Esophagus muscularis mucosa (tissue), 4 donors: ENCODE data around the gene FMO1. TPM values are rescaled to one million over a fixed set of nuclear protein-coding genes. Genes with fewer than 3 reads are reported as not detected.
"Not testable (repeated sequence)": the region's sequence is repeated elsewhere in the genome, so short reads cannot be mapped to it uniquely, and the experiment has no call there.

Experiments used
- DNase-seq: peaks from one replicate; pipeline ENCODE4 v3.0.0-alpha.2; 2017; ENCODE audit errors: extremely low spot score
- H3K27ac ChIP-seq, 4 donors: fragments of 200-600 bp; sonication (generic); replicated peaks in 1 of 4; 1 replicate in 3 of 4; 2 replicates in 1 of 4; pipeline ENCODE4 v1.5.1; 2016 to 2019; ENCODE audit warnings: mild to moderate bottlenecking in 1 of 4
- H3K27me3 ChIP-seq, 4 donors: fragments of 200-600 bp; sonication (generic); one replicate each; pipeline versions ENCODE4 v1.5.1 to v1.6.0; 2016 to 2019
- H3K36me3 ChIP-seq, 4 donors: fragments of 200-600 bp; sonication (generic); one replicate each; pipeline ENCODE4 v1.5.1; 2016 to 2019
- H3K4me1 ChIP-seq, 4 donors: fragments of 200-600 bp; sonication (generic); one replicate each; pipeline ENCODE4 v1.5.1; 2016 to 2019
- H3K4me3 ChIP-seq, 4 donors: fragments of 200-600 bp; sonication (generic); 1 replicate in 2 of 4; 2 replicates in 2 of 4; pipeline ENCODE4 v1.5.1; 2016 to 2019; ENCODE audit warnings: mild to moderate bottlenecking in 4 of 4, moderate library complexity in 1 of 4
- H3K9me3 ChIP-seq, 4 donors: fragments of 200-600 bp; sonication (generic); 1 replicate in 3 of 4; 2 replicates in 1 of 4; pipeline ENCODE4 v1.5.1; 2016 to 2019
- EP300 ChIP-seq: sonication (generic); formaldehyde crosslinking; IDR thresholded peaks from one replicate; pipeline ENCODE4 v1.6.1; 2017; ENCODE audit warnings: antibody characterized with exemption
- POLR2A ChIP-seq: fragments of 450-650 bp; IDR thresholded peaks from one replicate; pipeline ENCODE4 v1.6.1; 2017; ENCODE audit warnings: antibody characterized with exemption, moderate library complexity, mild to moderate bottlenecking, low read depth
- POLR2AphosphoS5 ChIP-seq, 2 donors: sonication (generic); formaldehyde crosslinking; IDR thresholded peaks; one replicate each; pipeline ENCODE4 v1.6.1; 2017; ENCODE audit warnings: antibody characterized with exemption in 2 of 2
- whole genome bisulfite sequencing: methylation state at CpG from one replicate; pipeline ENCODE4 v1.1.5; 2018; 5-methylcytosine and 5-hydroxymethylcytosine counted together
- intact Hi-C: fragments of 100-400 bp; cut with DNase I; formaldehyde crosslinking; loops from one replicate; pipeline ENCODE4 v1.15.1; 2023
- total RNA-seq, 4 donors: library from RNA; depleted of rRNA; stranded (reverse); fragments of >200 nt; gene quantifications; one replicate each; pipeline versions ENCODE4 v1.1.0 to v1.2.1, GENCODE V29; 2016
- TF ChIP-seq, protein P1 (sequence below), 3 experiments: fragments of 200-600 bp in 2 of 3; fragments of 450-650 bp in 1 of 3; sonication (generic) in 2 of 3; IDR thresholded peaks; one replicate each; pipeline ENCODE4 v1.5.1; 2017 to 2019; ENCODE audit warnings: antibody characterized with exemption in 3 of 3, mild to moderate bottlenecking in 2 of 3, moderate library complexity in 1 of 3

FMO1 gene
- total RNA-seq, 4 donors from 2014 or later = 0.34 TPM; not detected in 3

DNA sequence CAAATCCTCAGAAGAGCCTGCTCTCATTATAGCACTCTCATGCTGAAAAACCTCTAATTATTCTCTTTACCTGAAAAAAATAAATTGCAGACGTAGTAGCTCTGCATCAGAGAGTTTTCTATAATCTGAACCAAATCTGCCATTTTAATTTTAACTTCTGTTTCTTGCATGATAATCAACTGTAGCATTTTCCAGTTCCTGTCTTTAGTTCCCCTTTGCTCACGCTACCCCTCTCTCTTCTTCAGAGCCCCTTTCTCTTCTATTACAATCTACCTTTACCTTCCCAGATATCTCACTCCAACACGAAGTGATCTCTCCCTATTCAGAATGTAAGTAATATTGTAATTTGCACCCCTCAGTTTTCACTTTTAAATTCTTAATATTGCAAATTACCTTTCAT is 31.4 kb downstream of the FMO1 start:
- Histone ChIP-seq H3K36me3 (no peaks in the 10 kb centered on the region), H3K4me1 (no peaks in the 10 kb centered on the region), H3K4me3 (no peak overlapping the region), H3K9me3 (no peaks in the 10 kb centered on the region), H3K27me3 (peaks cover 0 to 5% (median 0%) of the 10 kb centered on the region in 4 donors), H3K27ac (no peak overlapping the region)
- TF ChIP-seq POLR2AphosphoS5 (IDR thresholded peaks at IDR 0.05) (no peak), EP300 (no peak), POLR2A (no peak)
- TF ChIP-seq, protein P1, sequence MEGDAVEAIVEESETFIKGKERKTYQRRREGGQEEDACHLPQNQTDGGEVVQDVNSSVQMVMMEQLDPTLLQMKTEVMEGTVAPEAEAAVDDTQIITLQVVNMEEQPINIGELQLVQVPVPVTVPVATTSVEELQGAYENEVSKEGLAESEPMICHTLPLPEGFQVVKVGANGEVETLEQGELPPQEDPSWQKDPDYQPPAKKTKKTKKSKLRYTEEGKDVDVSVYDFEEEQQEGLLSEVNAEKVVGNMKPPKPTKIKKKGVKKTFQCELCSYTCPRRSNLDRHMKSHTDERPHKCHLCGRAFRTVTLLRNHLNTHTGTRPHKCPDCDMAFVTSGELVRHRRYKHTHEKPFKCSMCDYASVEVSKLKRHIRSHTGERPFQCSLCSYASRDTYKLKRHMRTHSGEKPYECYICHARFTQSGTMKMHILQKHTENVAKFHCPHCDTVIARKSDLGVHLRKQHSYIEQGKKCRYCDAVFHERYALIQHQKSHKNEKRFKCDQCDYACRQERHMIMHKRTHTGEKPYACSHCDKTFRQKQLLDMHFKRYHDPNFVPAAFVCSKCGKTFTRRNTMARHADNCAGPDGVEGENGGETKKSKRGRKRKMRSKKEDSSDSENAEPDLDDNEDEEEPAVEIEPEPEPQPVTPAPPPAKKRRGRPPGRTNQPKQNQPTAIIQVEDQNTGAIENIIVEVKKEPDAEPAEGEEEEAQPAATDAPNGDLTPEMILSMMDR (IDR thresholded peaks at IDR 0.05) = no peak
- intact Hi-C loops = no loop called here
- WGBS = 61% methylated on average over 3 of the region's 3 CpGs
- peak; percentile 3 for DNase-seq

- Histone ChIP-seq H3K4me3 (no peak overlapping the region), H3K4me1 (no peaks in the 10 kb centered on the region), H3K27ac (no peak overlapping the region), H3K9me3 (no peaks in the 10 kb centered on the region), H3K27me3 (peaks cover 0 to under 1% (median 0%) of the 10 kb centered on the region in 4 donors), H3K36me3 (no peaks in the 10 kb centered on the region)
- DNase-seq = peak; percentile 72
- 63% methylated on average over 7 of the region's 7 CpGs for WGBS
- intact Hi-C loops = no loop called here
- TF ChIP-seq, protein P1 (IDR thresholded peaks at IDR 0.05) = no peak
- no peak for TF ChIP-seq POLR2A
- no peak for TF ChIP-seq POLR2AphosphoS5 (IDR thresholded peaks at IDR 0.05)
Measured at GRCh38 chr1:171280599-171280998, 32.3 kb downstream of the FMO1 start.

- no peak overlapping the region for H3K4me3 ChIP-seq
- no peaks in the 10 kb centered on the region for H3K27me3 ChIP-seq
- H3K36me3 ChIP-seq = no peaks in the 10 kb centered on the region
- DNase-seq = peak; percentile 53
- WGBS = 56% methylated on average over 4 of the region's 4 CpGs
- H3K4me1 ChIP-seq = no peaks in the 10 kb centered on the region
- intact Hi-C loops = no loop called here
- no peaks in the 10 kb centered on the region for H3K9me3 ChIP-seq
- TF ChIP-seq POLR2A = no peak
- no peak for TF ChIP-seq POLR2AphosphoS5 (IDR thresholded peaks at IDR 0.05)
- TF ChIP-seq, protein P1 (IDR thresholded peaks at IDR 0.05) = no peak
- TF ChIP-seq EP300 = no peak
- H3K27ac ChIP-seq = no peak overlapping the region
Measured at GRCh38 chr1:171286032-171286705, 37.9 kb downstream of the FMO1 start.

DNA sequence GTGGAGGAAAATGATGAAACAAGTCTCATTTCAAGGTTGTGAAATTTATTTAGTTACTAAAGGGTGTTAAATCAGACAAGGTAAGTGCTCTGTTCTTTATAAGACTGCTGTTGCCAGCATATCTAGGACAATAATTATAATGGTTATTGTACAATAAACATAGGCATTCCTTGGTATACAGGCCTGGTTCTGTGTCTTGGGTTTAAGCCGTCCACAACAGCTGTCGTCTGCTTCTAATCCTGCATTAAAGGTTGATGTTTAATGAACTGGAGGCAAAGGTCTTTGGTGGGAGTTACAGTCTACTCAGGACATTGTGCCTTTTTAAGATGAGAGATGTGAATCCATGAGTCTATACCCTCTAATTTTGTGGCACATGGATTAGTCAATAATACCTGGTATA is 42.3 kb downstream of the FMO1 start:
- DNase-seq = peak; percentile 19
- no peaks in the 10 kb centered on the region for H3K27me3 ChIP-seq
- no peaks in the 10 kb centered on the region for H3K9me3 ChIP-seq
- intact Hi-C loops = no loop called here
- H3K4me3 ChIP-seq = no peak overlapping the region
- H3K4me1 ChIP-seq = no peaks in the 10 kb centered on the region
- TF ChIP-seq, protein P1 (IDR thresholded peaks at IDR 0.05) = no peak
- TF ChIP-seq POLR2AphosphoS5 (IDR thresholded peaks at IDR 0.05) (no peak), POLR2A (no peak), EP300 (no peak)
- 82% methylated on average over 2 of the region's 2 CpGs for WGBS
- no peaks in the 10 kb centered on the region for H3K36me3 ChIP-seq
- no peak overlapping the region for H3K27ac ChIP-seq

DNA sequence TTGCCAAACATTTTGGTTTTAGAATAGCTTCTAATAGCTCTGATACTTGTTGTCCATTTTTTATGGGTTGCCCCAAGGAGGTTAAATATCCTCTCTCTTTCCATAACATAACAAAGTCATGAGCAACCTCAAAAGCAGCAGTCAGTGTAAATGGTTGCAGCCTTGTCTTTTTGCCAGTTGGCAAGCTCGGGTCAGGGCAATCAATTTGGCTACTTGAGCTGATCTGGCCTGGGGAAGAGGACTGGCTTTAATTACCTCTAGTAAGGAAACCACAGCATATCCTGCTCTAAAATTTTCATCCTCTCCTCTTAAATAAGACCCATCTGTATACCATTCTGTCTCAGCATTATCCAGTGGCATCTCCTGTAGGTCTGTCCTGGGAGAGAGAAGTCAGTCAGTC is 44.5 kb downstream of the FMO1 start:
- TF ChIP-seq POLR2A (no peak), POLR2AphosphoS5 (IDR thresholded peaks at IDR 0.05) (no peak)
- TF ChIP-seq, protein P1 (IDR thresholded peaks at IDR 0.05) = no peak
- no peaks in the 10 kb centered on the region for H3K9me3 ChIP-seq
- intact Hi-C loops = no loop called here
- peak; percentile 39 for DNase-seq
- 79% methylated on average over 1 of the region's 1 CpG for WGBS
- no peak overlapping the region for H3K27ac ChIP-seq
- no peaks in the 10 kb centered on the region for H3K4me1 ChIP-seq
- H3K36me3 ChIP-seq = no peaks in the 10 kb centered on the region
- no peak overlapping the region for H3K4me3 ChIP-seq
- H3K27me3 ChIP-seq = no peaks in the 10 kb centered on the region

DNA sequence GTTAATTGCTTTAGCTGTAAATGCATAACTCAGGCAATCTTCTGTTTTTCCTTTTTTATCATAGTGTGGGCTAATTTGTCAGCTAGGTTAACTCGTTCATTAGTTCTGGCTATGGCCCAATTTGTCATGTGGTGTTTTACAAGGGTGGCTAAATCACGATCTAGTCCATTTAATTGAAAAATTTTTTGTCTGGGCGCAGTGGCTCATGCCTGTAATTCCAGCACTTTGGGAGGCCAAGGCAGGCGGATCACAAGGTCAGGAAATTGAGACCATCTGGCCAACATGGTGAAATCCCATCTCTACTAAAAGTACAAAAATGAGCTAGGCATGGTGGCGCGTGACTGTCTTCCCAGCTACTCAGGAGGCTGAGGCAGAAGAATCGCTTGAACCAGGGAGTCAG is 47.1 kb downstream of the FMO1 start:
- 78% methylated on average over 7 of the region's 7 CpGs for WGBS
- H3K27ac ChIP-seq, H3K4me3 ChIP-seq, H3K4me1 ChIP-seq, H3K36me3 ChIP-seq, H3K27me3 ChIP-seq, intact Hi-C loops: not testable (repeated sequence)
- H3K9me3 ChIP-seq = peaks cover 0 to 13% (median 9%) of the 10 kb centered on the region in 4 donors
- peak; percentile 1 for DNase-seq
